ENCODE data around the gene SAYSD1. TPM values are rescaled to one million over a fixed set of nuclear protein-coding genes. Genes with fewer than 3 reads are reported as not detected.

The SAYSD1 gene
- polyA plus RNA-seq, 3 donors: 4.3 to 15.5 (median 12.0) TPM

GRCh38 chr6:39058471-39059147 is 56.4 kb downstream of the SAYSD1 start:
- no peak for TF ChIP-seq CTCF (IDR thresholded peaks at IDR 0.05)
- Histone ChIP-seq H3K27me3 (ENCODE audit: control insufficient read depth in 2 of 2, insufficient read depth in 2 of 2, low read length in 2 of 2) (no peaks in the 10 kb centered on the region), H4K20me1 (ENCODE audit: insufficient read depth, low read length) (no peaks in the 10 kb centered on the region), H3K36me3 (replicated peaks in 1 of 2; ENCODE audit: control insufficient read depth in 1 of 2, insufficient read depth in 2 of 2, low read length in 2 of 2) (no peaks in the 10 kb centered on the region), H3K4me2 (replicated peaks; ENCODE audit: extremely low read depth, low read length, poor library complexity, severe bottlenecking) (no peak overlapping the region), H3K79me2 (ENCODE audit: insufficient read depth, low read length) (no peaks in the 10 kb centered on the region), H3K4me1 (ENCODE audit: control insufficient read depth in 1 of 2, insufficient read depth in 2 of 2, low read length in 2 of 2) (no peaks in the 10 kb centered on the region), H3K9me3 (replicated peaks in 1 of 2; ENCODE audit: control insufficient read depth in 1 of 2, insufficient read depth in 1 of 2, low read length in 2 of 2) (no peaks in the 10 kb centered on the region), H3K9ac (ENCODE audit: insufficient read depth, low read length, poor library complexity, severe bottlenecking) (no peak overlapping the region), H3K4me3 (replicated peaks in 1 of 3; ENCODE audit: low read depth in 2 of 3, low read length in 3 of 3) (no peak overlapping the region), H3K27ac (ENCODE audit: low read depth in 1 of 2, low read length in 2 of 2) (no peak overlapping the region), H2AFZ (ENCODE audit: insufficient read depth, low read depth, low read length, poor library complexity, severe bottlenecking) (no peak overlapping the region)
- no peak for DNase-seq
- WGBS (ENCODE audit: insufficient coverage): 100% methylated on average over 2 of the region's 6 CpGs
- Mint-ChIP-seq H3K27ac (no peak overlapping the region), H3K4me3 (no peak overlapping the region), H3K36me3 (no peaks in the 10 kb centered on the region), H3K27me3 (ENCODE audit: low read depth in 3 of 3) (peaks cover 6 to 20% (median 15%) of the 10 kb centered on the region in 3 donors), H3K9me3 (no peaks in the 10 kb centered on the region), H3K4me1 (no peaks in the 10 kb centered on the region)
- intact Hi-C loops (cut with micrococcal nuclease): no loop called here

DNA sequence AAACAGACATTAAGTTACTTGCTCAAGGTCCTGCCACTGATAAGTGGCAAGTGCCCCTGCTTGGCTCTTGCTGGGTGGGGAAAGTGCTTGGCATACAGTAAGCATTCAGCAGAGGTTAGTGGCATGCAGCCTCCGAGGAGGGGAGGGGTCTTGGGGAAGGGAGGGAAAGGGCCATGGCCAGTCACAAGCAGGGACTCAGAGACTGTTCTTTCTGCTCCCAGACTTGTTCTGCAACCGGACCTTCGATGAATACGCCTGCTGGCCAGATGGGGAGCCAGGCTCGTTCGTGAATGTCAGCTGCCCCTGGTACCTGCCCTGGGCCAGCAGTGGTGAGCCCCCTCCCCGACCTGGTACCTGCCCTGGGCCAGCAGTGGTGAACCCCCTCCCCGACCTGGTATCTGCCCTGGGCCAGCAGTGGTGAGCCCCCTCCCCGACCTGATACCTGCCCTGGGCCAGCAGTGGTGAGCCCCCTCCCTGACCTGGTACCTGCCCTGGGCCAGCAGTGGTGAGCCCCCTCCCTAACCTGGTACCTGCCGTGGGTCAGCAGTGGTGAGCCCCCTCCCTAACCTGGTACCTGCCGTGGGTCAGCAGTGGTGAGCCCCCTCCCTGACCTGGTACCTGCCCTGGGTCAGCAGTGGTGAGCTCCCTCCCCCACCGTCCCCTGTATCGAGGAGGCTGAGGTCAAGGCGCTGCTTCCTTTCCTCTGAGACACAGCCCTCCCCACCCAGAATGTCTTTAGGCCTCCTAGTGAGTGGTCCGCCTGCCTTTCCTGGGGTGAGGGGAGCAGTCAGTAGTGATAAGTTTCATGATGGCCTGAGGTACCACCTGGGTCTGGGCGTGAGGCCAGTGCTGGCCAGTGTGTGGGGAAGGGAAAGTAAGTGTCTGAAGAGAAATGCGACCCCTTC is 57.5 kb downstream of the SAYSD1 start:
- no peak overlapping the region for H2AFZ ChIP-seq (ENCODE audit: insufficient read depth, low read depth, low read length, poor library complexity, severe bottlenecking)
- no peak for DNase-seq
- no peak for TF ChIP-seq CTCF (IDR thresholded peaks at IDR 0.05)
- no peaks in the 10 kb centered on the region for H3K4me1 ChIP-seq (ENCODE audit: control insufficient read depth in 1 of 2, insufficient read depth in 2 of 2, low read length in 2 of 2)
- H3K9ac ChIP-seq (ENCODE audit: insufficient read depth, low read length, poor library complexity, severe bottlenecking): no peak overlapping the region
- H3K27ac ChIP-seq (ENCODE audit: low read depth in 1 of 2, low read length in 2 of 2): no peak overlapping the region
- peaks cover 6 to 21% (median 16%) of the 10 kb centered on the region in 3 donors for H3K27me3 Mint-ChIP-seq (ENCODE audit: low read depth in 3 of 3)
- H3K9me3 Mint-ChIP-seq: no peaks in the 10 kb centered on the region
- H4K20me1 ChIP-seq (ENCODE audit: insufficient read depth, low read length): no peaks in the 10 kb centered on the region
- no peak overlapping the region for H3K27ac Mint-ChIP-seq
- 86% methylated on average over 12 of the region's 17 CpGs for WGBS (ENCODE audit: insufficient coverage)
- H3K4me1 Mint-ChIP-seq: peaks cover 2% of the 10 kb centered on the region
- H3K36me3 ChIP-seq (replicated peaks in 1 of 2; ENCODE audit: control insufficient read depth in 1 of 2, insufficient read depth in 2 of 2, low read length in 2 of 2): no peaks in the 10 kb centered on the region
- H3K4me3 ChIP-seq (replicated peaks in 1 of 3; ENCODE audit: low read depth in 2 of 3, low read length in 3 of 3): no peak overlapping the region
- H3K4me3 Mint-ChIP-seq: no peak overlapping the region
- no peaks in the 10 kb centered on the region for H3K27me3 ChIP-seq (ENCODE audit: control insufficient read depth in 2 of 2, insufficient read depth in 2 of 2, low read length in 2 of 2)
- H3K4me2 ChIP-seq (replicated peaks; ENCODE audit: extremely low read depth, low read length, poor library complexity, severe bottlenecking): no peak overlapping the region
- H3K9me3 ChIP-seq (replicated peaks in 1 of 2; ENCODE audit: control insufficient read depth in 1 of 2, insufficient read depth in 1 of 2, low read length in 2 of 2): no peaks in the 10 kb centered on the region
- intact Hi-C loops (cut with micrococcal nuclease): no loop called here
- H3K79me2 ChIP-seq (ENCODE audit: insufficient read depth, low read length): no peaks in the 10 kb centered on the region
- H3K36me3 Mint-ChIP-seq: no peaks in the 10 kb centered on the region

Data from CD14-positive monocyte (primary cell).